ENCODE results near the gene FBXL14. TPM values are rescaled to one million over a fixed set of nuclear protein-coding genes. Genes with fewer than 3 reads are reported as not detected.
A peak's percentile ranks its signal among the peaks of the same experiment; 100 is the strongest.

The FBXL14 gene
- total RNA-seq, 4 donors from 2014 or later: 6.3 to 20.4 (median 12.7) TPM

GRCh38 chr12:1532375-1533165, 61.8 kb downstream of the FBXL14 start:
- TF ChIP-seq POLR2A (IDR thresholded peaks at IDR 0.05) (no peak), CTCF (IDR thresholded peaks at IDR 0.05) (no peak)

GRCh38 chr12:1531654-1532374, 62.6 kb downstream of the FBXL14 start:
- TF ChIP-seq POLR2A (IDR thresholded peaks at IDR 0.05) (no peak), CTCF (IDR thresholded peaks at IDR 0.05) (no peak)
- peaks cover 0 to 24% (median 0%) of the 10 kb centered on the region in 4 donors for H3K4me1 ChIP-seq
- no peak overlapping the region for H3K27ac ChIP-seq
- no peaks in the 10 kb centered on the region for H3K9me3 ChIP-seq
- DNase-seq: no peak
- H3K4me3 ChIP-seq: peak overlapping the region; percentile 33 to 63 (median 53)
- H3K27me3 ChIP-seq: peaks cover 0 to 24% of the 10 kb centered on the region in 2 donors
- no peaks in the 10 kb centered on the region for H3K36me3 ChIP-seq

More at GRCh38 chr12:1532375-1533165, 61.8 kb downstream of the FBXL14 start:
- no peaks in the 10 kb centered on the region for H3K9me3 ChIP-seq
- H3K27ac ChIP-seq: no peak overlapping the region
- no peaks in the 10 kb centered on the region for H3K36me3 ChIP-seq
- peak overlapping the region in 1 of 4 donors; percentile 6 for H3K4me3 ChIP-seq
- DNase-seq: no peak
- H3K4me1 ChIP-seq: peaks cover 0 to 24% (median 0%) of the 10 kb centered on the region in 4 donors
- H3K27me3 ChIP-seq: peaks cover 0 to 24% of the 10 kb centered on the region in 2 donors

- Histone ChIP-seq H3K9me3 (no peaks in the 10 kb centered on the region), H3K4me1 (peaks cover 0 to 24% (median 0%) of the 10 kb centered on the region in 4 donors), H3K36me3 (no peaks in the 10 kb centered on the region), H3K27ac (no peak overlapping the region), H3K27me3 (peaks cover 0 to 24% of the 10 kb centered on the region in 2 donors), H3K4me3 (peak overlapping the region; percentile 33 to 63 (median 53))
- TF ChIP-seq POLR2A (IDR thresholded peaks at IDR 0.05): no peak
- TF ChIP-seq CTCF (IDR thresholded peaks at IDR 0.05): no peak
- DNase-seq: no peak
Measured at GRCh38 chr12:1531153-1531653, 63.2 kb downstream of the FBXL14 start.

- DNase-seq: peak in 1 of 3 donors; percentile 33
Measured at GRCh38 chr12:1530592-1531152, 63.7 kb downstream of the FBXL14 start.

More at GRCh38 chr12:1530592-1531152, 63.7 kb downstream of the FBXL14 start:
- Histone ChIP-seq H3K4me3 (peak overlapping the region; percentile 33 to 64 (median 61)), H3K4me1 (peaks cover 0 to 24% (median 0%) of the 10 kb centered on the region in 4 donors), H3K36me3 (no peaks in the 10 kb centered on the region), H3K9me3 (no peaks in the 10 kb centered on the region), H3K27me3 (peaks cover 0 to 24% of the 10 kb centered on the region in 2 donors), H3K27ac (peak overlapping the region in 1 of 4 donors; percentile 19)
- TF ChIP-seq CTCF (IDR thresholded peaks at IDR 0.05) (no peak), POLR2A (IDR thresholded peaks at IDR 0.05) (no peak)
